Epithelial cell of esophagus (primary cell): ENCODE data around the gene DMC1.

Experiments
- DNase-seq: peaks from one replicate; pipeline ENCODE4 v3.0.0; 2010; ENCODE audit warnings: low read depth
- H3K4me3 ChIP-seq: 2 replicates; pipeline ENCODE4 v1.5.1; 2011; ENCODE audit warnings: mild to moderate bottlenecking, low read length, control low read depth
- CTCF ChIP-seq: IDR thresholded peaks from 2 replicates; pipeline ENCODE4 v1.5.1; 2011; ENCODE audit warnings: low read depth, mild to moderate bottlenecking, low read length, control low read depth, inconsistent platforms; ENCODE audit not compliant: insufficient read depth; ENCODE audit errors: missing control alignments

DMC1 gene

GRCh38 chr22:38567531-38568285 lies 2.3 kb downstream of the DMC1 start:
- no peak for TF ChIP-seq CTCF
- H3K4me3 ChIP-seq, result no peak overlapping the region
- DNase-seq, result peak; percentile 30

GRCh38 chr22:38566726-38567504 lies 3.1 kb downstream of the DMC1 start:
- TF ChIP-seq CTCF, result no peak
- no peak overlapping the region for H3K4me3 ChIP-seq
- no peak for DNase-seq

- H3K4me3 ChIP-seq, result no peak overlapping the region
- DNase-seq, result no peak
- no peak for TF ChIP-seq CTCF
Measured at GRCh38 chr22:38565441-38565840, 4.5 kb downstream of the DMC1 start.

GRCh38 chr22:38564669-38565068 lies 5.3 kb downstream of the DMC1 start:
- H3K4me3 ChIP-seq, result no peak overlapping the region
- DNase-seq, result no peak
- no peak for TF ChIP-seq CTCF

GRCh38 chr22:38554281-38554680 lies 15.7 kb downstream of the DMC1 start:
- H3K4me3 ChIP-seq, result no peak overlapping the region
- TF ChIP-seq CTCF, result no peak
- DNase-seq, result no peak

GRCh38 chr22:38549101-38549894 lies 20.7 kb downstream of the DMC1 start:
- no peak for TF ChIP-seq CTCF
- peak; percentile 83 for DNase-seq
- H3K4me3 ChIP-seq, result no peak overlapping the region
